UCSD-AML1 (cell line): ENCODE results near the gene CACNA2D3.
"Not testable (repeated sequence)": the region's sequence is repeated elsewhere in the genome, so short reads cannot be mapped to it uniquely, and the experiment has no call there.

Experiments used
- DNase-seq: peaks from one replicate; lab custom pipeline; 2025; ENCODE audit not compliant: unreplicated experiment; lab: John Stamatoyannopoulos, UW

Gene CACNA2D3

DNA sequence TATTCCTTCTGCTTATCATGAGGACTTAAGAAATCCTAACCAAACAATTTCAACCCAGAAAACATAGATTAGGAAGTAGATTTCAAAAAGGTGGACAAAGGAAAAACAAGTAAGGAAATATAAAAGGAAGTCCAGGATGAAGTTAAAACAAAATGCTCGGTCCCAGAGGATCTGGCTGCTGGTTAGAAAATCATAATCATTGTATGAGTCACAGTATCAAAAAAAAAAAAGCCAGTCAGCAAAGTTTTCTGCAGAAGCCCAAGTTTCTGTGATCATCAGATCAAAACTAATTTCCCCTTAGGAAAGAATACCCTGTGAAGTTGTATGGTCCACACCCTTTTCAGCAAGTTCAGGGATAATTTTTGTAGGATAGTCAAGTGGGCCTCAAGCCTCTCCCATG, 848.5 kb downstream of the CACNA2D3 start:
- no peak for DNase-seq

DNA sequence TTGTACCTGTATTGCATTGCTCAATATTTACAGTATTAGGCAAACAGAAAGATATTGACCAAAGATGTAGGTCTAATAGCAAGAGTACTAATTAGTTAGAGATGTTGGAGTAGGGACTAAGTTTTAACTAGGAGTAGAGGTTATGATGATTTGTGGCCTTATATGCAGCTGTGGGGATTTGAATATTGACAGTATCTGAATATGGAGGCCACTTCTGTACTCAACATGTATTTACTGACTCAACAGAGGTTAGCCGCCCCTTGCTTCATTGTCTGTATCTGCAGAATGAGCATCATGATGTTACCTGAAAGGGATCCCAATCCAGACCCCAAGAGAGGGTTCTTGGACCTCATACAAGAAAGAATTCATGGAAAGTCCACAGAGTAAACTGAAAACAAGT, 855.1 kb downstream of the CACNA2D3 start:
- no peak for DNase-seq

- not testable (repeated sequence) for DNase-seq
Observed at GRCh38 chr3:54977946-54978345, 855.6 kb downstream of the CACNA2D3 start.

DNA sequence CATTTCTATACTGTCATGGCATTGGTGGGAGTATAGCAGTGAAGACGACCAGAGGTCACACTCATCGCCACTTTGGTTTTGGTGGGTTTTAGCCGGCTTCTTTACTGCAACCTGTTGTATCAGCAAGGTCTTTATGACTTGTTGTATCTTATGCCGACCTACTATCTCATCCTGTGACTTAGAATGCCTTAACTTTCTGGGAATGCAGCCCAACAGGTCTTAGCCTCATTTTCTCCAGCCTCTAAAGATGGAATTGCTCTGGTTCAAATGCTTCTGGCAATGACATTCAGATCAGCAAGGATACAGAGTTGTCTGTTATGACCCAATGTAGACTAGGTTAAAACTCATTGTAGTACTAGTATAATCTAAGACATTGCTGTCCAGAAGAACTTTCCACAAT, 860.5 kb downstream of the CACNA2D3 start:
- no peak for DNase-seq

- no peak for DNase-seq
Observed at GRCh38 chr3:54983266-54984099, 861.1 kb downstream of the CACNA2D3 start.

DNA sequence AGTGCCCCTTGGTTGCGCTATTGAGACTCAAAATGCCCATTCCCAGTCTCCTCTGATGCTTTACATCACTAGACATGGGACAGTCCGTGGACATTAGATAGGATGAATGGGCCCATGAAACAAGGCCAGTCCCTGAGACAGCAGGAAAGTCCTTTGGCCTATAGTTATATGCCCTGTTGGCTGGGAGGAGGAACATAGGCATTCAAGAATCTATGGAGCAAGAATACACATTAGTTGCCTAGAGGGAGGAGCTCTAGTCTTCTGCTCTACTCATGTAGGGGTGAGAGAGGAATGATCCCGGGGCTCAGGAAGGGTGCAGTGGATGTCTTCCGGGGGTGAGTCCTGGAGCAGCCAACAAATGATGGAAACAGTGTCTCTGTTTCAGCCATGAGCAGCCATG, 863.5 kb downstream of the CACNA2D3 start:
- no peak for DNase-seq

GRCh38 chr3:54986294-54986693, 863.9 kb downstream of the CACNA2D3 start:
- no peak for DNase-seq

- no peak for DNase-seq
Observed at GRCh38 chr3:54987719-54988118, 865.4 kb downstream of the CACNA2D3 start.

- DNase-seq = no peak
Observed at GRCh38 chr3:54988302-54988837, 866.0 kb downstream of the CACNA2D3 start.

DNA sequence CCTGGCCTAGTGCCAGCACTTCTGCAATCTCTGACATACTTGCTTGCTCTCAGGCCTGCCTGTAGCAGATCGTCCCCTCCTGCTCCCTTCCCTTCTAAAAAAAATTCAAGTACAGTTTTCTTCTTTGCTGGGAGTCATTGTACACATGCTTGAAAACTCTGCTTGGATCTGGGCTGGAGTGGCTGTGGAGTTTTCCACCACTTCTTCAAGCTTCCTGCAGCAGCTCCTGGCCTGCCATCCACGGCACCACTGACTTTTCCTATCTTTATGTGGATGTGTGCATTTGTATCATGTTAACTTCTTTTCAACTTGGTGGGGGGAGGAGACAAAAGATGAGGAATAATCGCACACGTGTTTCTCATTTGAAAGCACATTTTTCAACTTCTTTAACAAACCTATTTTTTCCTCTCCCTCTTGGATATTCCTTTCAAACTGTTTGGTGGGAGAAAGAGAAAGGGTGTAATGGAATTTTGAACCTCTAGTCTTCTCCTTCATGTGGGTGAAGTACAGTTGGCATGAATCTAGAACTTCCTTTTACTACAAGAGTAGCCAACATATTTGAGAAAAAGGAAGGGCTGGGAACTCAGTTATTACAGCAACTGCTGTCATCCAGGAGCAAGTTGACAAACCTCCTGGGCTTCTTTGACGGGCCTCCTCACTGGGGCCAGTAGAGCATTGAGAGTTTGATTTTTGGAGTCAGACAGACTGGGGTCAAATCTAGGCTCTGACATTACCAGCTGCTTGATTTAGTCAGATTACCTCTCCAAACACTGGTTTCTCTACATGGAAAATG, 866.7 kb downstream of the CACNA2D3 start:
- DNase-seq = no peak

DNA sequence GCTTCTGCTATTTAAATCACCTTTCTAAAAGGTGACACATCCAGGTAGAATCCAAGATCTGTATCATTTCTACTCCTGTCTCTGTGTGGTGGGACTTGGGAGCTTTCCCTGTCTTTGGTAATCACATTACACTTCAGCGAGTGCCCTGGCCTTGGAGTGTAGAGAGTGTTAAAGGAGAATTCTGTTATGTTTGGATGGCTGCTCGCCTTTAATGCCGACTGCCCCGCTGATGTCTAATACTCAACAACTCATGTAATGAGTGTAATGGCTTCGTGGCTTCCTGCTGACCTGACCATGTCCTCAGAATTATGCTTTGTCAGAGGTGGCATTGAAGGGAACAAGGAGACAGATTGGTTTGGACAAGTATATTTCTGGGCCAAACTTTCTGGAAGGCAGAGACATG, 871.8 kb downstream of the CACNA2D3 start:
- no peak for DNase-seq

DNA sequence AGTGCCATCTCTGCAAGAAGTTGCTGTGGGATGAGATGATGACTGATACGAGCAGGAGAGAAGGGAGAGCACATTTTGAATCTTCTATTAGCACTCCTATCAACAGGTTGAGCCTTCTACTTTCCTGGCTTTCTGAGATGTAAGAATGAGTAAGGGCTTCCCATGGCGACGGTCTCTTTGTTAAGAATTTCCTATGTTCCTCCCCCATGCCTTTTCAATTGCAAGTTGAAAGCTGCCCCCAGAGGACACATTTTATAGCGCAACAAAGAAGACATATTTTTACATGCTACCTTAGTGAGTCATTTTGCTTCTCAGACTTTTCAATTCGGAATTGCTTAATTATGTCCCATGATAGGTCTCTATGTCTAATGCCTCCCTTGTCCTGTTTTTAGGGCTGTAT, 876.8 kb downstream of the CACNA2D3 start:
- no peak for DNase-seq

DNA sequence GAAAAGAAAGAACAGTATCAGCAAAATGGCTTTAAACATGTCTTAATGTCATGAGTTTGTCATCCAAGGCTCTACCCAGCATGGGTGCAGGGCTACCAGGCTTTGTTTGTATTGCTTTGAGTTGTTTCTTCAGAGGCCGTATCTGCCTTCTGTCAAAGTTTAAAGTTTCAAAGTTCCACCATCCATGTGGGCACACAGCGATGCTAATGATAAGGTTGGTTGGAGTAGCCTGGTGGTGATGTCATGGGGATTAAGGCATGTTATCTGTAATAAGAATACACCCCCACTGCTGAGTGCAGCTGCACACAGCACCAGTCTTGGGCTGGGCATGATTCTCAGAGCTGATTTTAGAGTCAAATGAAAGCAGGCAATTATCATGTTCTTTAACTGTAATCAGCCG, 877.5 kb downstream of the CACNA2D3 start:
- no peak for DNase-seq

DNA sequence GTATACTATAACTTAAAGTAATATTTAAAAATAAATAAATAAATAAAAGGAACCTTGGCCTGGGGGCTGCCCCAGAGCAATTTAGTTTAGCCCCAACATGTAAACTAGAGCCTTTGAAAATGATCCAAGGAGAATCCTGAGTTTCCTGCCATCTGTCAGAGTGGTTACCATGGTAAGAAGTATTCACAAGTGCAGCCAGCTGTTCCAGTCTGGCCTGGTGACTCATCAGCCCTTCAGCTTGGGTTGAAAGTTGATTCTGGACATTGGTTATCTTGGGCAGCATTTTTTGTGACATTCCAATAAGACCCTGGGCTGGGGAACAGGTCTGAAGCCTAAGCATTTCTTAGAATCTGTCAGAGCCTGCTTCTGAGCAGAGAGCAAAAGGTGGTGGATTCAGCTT, 878.2 kb downstream of the CACNA2D3 start:
- DNase-seq = no peak

DNA sequence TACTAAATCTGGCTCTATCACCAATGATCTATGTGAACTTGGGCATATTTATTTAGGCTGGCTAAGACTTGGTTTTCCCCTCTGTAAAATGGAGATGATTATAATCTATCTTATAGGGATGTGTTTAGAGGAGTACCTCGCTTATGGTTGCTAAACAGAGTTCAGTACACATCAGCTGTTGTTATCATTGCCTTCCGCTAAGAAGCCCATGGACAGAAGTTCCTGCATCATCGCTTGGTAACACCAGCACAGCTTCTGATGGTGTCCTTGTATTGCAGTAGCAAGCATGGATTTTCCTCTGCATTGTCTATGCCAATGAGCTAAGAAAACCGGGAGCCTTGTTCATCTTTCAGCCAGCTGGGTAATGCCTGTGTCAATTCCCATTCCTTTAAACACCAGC, 878.6 kb downstream of the CACNA2D3 start:
- DNase-seq = no peak

GRCh38 chr3:55002416-55002930, 880.1 kb downstream of the CACNA2D3 start:
- no peak for DNase-seq

GRCh38 chr3:55006244-55006676, 883.9 kb downstream of the CACNA2D3 start:
- no peak for DNase-seq

- no peak for DNase-seq
Observed at GRCh38 chr3:55007971-55008370, 885.6 kb downstream of the CACNA2D3 start.

- DNase-seq = no peak
Observed at GRCh38 chr3:55009372-55009771, 887.0 kb downstream of the CACNA2D3 start.

DNA sequence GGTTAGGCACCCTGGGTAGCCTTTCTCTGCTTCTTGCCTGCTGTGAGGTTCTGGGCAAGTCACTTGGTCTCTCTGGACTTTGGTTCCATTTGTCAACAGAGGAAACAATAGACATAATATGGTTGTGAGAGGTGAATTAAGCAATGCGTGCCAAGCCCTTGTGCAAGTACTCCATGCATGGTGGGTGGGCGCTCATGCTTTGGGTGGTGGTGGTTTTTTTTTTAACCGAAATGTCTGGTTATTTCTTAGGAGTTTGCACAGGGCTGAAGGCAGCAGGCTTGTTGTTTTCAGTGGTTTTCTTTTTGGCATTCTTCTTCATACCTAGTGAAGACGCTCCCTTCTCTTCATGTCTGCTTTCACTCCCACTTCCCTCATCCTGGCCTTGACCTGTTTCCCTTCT, 889.7 kb downstream of the CACNA2D3 start:
- DNase-seq = no peak

DNA sequence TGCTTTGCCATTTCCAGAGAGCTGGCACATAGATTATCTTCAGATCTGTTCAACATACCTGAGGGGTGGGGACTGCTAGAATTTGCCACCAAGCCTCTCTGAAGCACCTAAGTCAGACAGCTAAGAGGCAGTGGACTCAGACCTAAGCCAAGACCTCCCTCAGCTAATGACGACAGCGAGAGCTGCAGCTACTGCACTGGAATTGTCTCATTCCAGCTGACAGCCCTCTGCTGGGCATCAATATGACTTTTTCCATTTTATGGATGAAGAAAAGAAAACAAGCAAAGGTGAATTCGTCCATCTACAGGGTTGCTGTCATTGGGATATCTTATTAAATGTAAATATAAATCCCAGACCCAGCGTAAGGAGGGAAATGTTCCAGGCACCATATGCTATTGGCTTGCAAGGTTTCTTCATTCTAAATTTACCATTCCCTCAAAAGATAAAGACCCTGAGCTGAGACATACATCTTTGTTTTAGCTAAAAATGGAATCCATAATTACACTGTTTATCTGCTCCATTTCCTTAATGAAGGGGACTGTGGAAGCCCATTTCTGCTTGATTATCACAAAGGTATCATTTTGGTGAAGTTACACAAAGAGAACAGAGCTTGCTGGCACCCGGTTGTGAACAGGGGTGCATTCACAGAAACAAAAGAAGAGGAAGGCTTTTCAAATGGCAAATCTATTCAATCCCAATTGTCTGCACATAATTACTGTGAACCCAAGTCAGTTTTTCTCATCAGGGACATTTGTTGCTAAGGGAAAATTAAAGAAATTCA, 891.0 kb downstream of the CACNA2D3 start:
- DNase-seq = no peak
